Spinal cord (tissue), 10 donors: ENCODE measurements around the gene ZNF562. TPM values are rescaled to one million over a fixed set of nuclear protein-coding genes. Genes with fewer than 3 reads are reported as not detected.
A peak's percentile ranks its signal among the peaks of the same experiment; 100 is the strongest.

Experiments
- DNase-seq, 6 donors: peaks; one replicate each; pipeline versions ENCODE4 v3.0.0 to v3.0.0-alpha.2; 2013 to 2015; ENCODE audit warnings: low spot score in 6 of 6, low read depth in 4 of 6
- H3K27ac ChIP-seq: one replicate; pipeline ENCODE4 v1.5.1; 2013; ENCODE audit warnings: low read depth, low read length, control low read depth
- H3K27me3 ChIP-seq: one replicate; pipeline ENCODE4 v1.6.1; 2013; ENCODE audit warnings: low read length; ENCODE audit not compliant: control insufficient read depth, insufficient read depth
- H3K36me3 ChIP-seq: one replicate; pipeline ENCODE4 v1.6.1; 2013; ENCODE audit warnings: low read length; ENCODE audit not compliant: control insufficient read depth, insufficient read depth
- H3K4me1 ChIP-seq: one replicate; pipeline ENCODE4 v1.6.1; 2013; ENCODE audit warnings: low read length; ENCODE audit not compliant: control insufficient read depth, insufficient read depth
- H3K4me3 ChIP-seq: one replicate; pipeline ENCODE4 v1.5.1; 2013; ENCODE audit warnings: low read depth, low read length, control low read depth
- H3K9me3 ChIP-seq: one replicate; pipeline ENCODE4 v1.6.1; 2013; ENCODE audit warnings: low read length; ENCODE audit not compliant: control insufficient read depth, insufficient read depth
- WGBS: methylation state at CpG from one replicate; pipeline ENCODE4 v1.1.5; 2013; ENCODE audit warnings: missing lambda C conversion rate; ENCODE audit not compliant: insufficient coverage; 5-methylcytosine and 5-hydroxymethylcytosine counted together
- polyA plus RNA-seq, 2 donors: library from polyadenylated mRNA; unstranded; fragments of 120-200 nt; gene quantifications; one replicate each; pipeline ENCODE4 v1.2.1, GENCODE V29; 2013; ENCODE audit not compliant: insufficient read length in 2 of 2
- total RNA-seq, 2 donors: library from RNA; depleted of rRNA in 1 of 2; stranded (reverse); fragments of 120-200 nt in 1 of 2; fragments of >200 nt in 1 of 2; gene quantifications; one replicate each; pipeline versions ENCODE4 v1.2.3 to v1.2.4, GENCODE V29; 2013 to 2014
- donor health status: healthy.

The ZNF562 gene
- total and polyA plus RNA-seq, 4 donors: 22.6 to 65.1 (median 40.2) TPM

DNA sequence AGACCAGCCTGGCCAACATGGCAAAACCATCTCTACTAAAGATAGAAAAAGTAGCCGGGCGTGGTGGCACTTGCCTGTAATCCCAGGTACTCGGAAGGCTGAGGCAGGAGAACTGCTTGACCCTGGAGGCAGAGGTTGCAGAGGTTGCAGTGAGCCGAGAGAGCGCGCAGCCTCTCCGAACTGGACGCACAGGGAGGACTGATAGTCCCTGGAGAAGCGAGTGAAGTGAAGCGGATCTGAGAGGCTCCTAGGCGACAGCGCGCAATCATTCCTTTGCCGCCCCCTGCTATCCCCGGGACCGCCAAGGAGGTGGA is 54.1 kb downstream of the ZNF562 start:
- no peak for DNase-seq
- 0% methylated on average over 16 of the region's 16 CpGs for WGBS
- peak overlapping the region; percentile 97 for H3K27ac ChIP-seq
- peaks cover 19% of the 10 kb centered on the region for H3K36me3 ChIP-seq
- H3K4me1 ChIP-seq: peaks cover 5% of the 10 kb centered on the region
- H3K4me3 ChIP-seq: peak overlapping the region; percentile 91
- no peaks in the 10 kb centered on the region for H3K27me3 ChIP-seq
- H3K9me3 ChIP-seq: no peaks in the 10 kb centered on the region

DNA sequence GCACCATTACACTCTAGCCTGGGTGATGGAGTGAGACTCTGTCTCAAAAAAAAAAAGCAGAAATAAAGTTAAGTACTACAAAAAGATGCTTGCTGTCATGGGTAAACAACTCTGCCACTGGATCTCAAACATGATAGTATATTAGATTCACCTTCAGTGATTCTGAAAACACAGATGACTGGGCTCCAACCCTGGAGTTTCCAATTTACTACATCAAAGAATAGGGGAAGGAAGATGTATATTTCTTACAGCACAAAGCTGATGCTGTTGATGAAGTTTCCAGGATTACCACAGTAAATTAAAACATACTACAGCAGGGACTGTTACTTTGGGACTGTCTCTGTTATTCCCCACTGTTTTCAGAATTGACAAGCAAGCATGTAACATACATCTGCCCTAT is 59.1 kb downstream of the ZNF562 start:
- Histone ChIP-seq H3K36me3 (peaks cover 62% of the 10 kb centered on the region), H3K27ac (no peak overlapping the region), H3K9me3 (no peaks in the 10 kb centered on the region), H3K4me1 (peaks cover 5% of the 10 kb centered on the region), H3K27me3 (no peaks in the 10 kb centered on the region), H3K4me3 (no peak overlapping the region)
- DNase-seq: no peak

DNA sequence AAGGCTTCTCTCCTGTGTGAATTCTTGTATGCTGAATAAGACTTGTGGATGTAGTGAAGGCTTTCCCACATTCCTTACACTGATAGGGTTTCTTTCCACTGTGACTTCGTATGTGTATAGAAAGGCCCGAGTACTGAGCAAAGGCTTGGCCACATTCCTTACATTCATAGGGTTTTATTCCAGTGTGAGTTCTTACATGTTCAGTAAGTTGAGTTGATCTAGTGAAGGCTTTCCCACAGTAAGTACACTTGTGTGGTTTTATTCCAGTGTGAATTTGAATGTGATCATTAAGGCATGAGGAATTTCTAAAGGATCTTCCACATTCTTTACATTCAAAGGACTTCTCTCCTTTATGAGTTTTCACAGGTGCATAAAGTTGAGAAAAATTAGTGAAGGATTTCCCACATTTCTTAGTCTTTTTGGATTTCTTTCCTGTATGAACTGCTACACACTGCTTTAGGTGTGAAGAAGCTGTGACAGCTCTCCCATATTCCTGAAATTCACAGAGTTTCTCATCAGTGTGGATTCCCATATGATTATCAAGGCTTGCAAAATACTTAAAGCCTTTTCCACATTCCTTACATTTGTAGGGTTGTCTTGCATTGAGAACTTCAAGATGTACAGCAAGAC is 64.3 kb downstream of the ZNF562 start:
- no peaks in the 10 kb centered on the region for H3K4me1 ChIP-seq
- H3K27me3 ChIP-seq: no peaks in the 10 kb centered on the region
- DNase-seq: no peak
- peaks cover 1% of the 10 kb centered on the region for H3K9me3 ChIP-seq
- no CpG with 5 or more reads among the region's 2 CpGs for WGBS
- H3K4me3 ChIP-seq: no peak overlapping the region
- no peak overlapping the region for H3K27ac ChIP-seq
- peaks cover 54% of the 10 kb centered on the region for H3K36me3 ChIP-seq

DNA sequence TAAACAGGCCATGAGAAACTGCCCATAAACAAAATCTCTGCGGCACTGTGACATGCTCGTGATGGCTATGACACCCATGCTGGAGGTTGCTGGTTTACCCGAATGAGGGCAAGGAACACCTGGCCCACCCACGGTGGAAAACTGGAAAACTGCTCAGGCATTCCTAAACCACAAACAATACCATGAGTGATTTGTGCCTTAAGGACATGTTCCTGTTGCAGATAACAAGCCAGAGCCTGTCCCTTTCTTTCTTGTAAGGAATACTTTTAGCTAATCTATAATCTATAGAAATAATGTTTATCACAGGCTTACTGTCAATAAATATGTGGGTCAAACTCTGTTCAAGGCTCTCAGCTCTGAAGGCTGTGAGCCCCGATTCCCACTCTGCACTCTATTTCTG is 66.0 kb downstream of the ZNF562 start:
- no peak for DNase-seq
- H3K9me3 ChIP-seq: peaks cover 1% of the 10 kb centered on the region
- no peaks in the 10 kb centered on the region for H3K4me1 ChIP-seq
- H3K36me3 ChIP-seq: peaks cover 45% of the 10 kb centered on the region
- 100% methylated on average over 3 of the region's 5 CpGs for WGBS
- H3K4me3 ChIP-seq: no peak overlapping the region
- H3K27me3 ChIP-seq: no peaks in the 10 kb centered on the region
- no peak overlapping the region for H3K27ac ChIP-seq

DNA sequence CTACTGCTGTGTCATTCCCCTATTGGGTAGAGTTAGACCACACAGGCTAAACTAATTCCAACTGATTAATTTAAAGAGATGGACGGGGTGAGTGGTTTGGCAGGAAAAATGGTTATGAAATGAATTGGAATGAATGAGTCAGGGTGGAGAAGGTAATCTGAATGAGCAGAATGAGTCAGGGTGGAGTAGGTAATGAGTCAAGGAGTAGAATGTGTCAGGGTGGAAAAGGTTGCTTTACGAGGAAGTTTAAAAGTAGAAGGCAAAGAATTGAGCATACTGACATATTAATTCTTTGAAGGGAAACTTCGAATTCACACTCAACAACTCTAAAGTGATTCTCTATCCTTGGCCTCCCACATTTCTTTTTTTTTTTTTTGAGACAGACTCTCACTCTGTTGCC is 77.9 kb downstream of the ZNF562 start:
- DNase-seq: no peak
- H3K27me3 ChIP-seq: no peaks in the 10 kb centered on the region
- H3K36me3 ChIP-seq: no peaks in the 10 kb centered on the region
- no peaks in the 10 kb centered on the region for H3K9me3 ChIP-seq
- H3K27ac ChIP-seq: no peak overlapping the region
- no peak overlapping the region for H3K4me3 ChIP-seq
- no peaks in the 10 kb centered on the region for H3K4me1 ChIP-seq
- WGBS: 88% methylated on average over 1 of the region's 3 CpGs

Other genes starting within 250 kb of the ZNF562 start
- 10 to 100 TPM; 18.5 to 23.7 TPM for gene ZNF266, start 239.5 kb downstream of the ZNF562 start, total RNA-seq
- gene ZNF266, start 239.5 kb downstream of the ZNF562 start, polyA plus RNA-seq: 10 to 100 TPM; 26.6 to 45.5 TPM
- gene ZNF560, start 176.5 kb downstream of the ZNF562 start, total RNA-seq: under 1 TPM; 0.66 to 0.79 TPM
- gene ZNF560, start 176.5 kb downstream of the ZNF562 start, polyA plus RNA-seq: 1 to 10 TPM in 1 of 2 donors, under 1 TPM in 1; 0.96 to 1.2 TPM
- 10 to 100 TPM; 27.2 to 28.7 TPM for gene ZNF426, start 136.5 kb downstream of the ZNF562 start, total RNA-seq
- gene ZNF426, start 136.5 kb downstream of the ZNF562 start, polyA plus RNA-seq: 10 to 100 TPM; 13.1 to 14.9 TPM
- 10 to 100 TPM; 46.2 to 54.9 TPM for gene ZNF121, start 90.6 kb downstream of the ZNF562 start, total RNA-seq
- gene ZNF121, start 90.6 kb downstream of the ZNF562 start, polyA plus RNA-seq: 10 to 100 TPM; 13.7 to 17.8 TPM
- gene ZNF561, start 53.9 kb downstream of the ZNF562 start, total RNA-seq: 10 to 100 TPM; 37.4 to 46.3 TPM
- gene ZNF561, start 53.9 kb downstream of the ZNF562 start, polyA plus RNA-seq: 10 to 100 TPM; 25.3 to 33.3 TPM
- gene ZNF846, start 93.6 kb upstream of the ZNF562 start, total RNA-seq: 10 to 100 TPM; 30.6 to 36.6 TPM
- gene ZNF846, start 93.6 kb upstream of the ZNF562 start, polyA plus RNA-seq: 10 to 100 TPM; 16.5 to 23.4 TPM
- 10 to 100 TPM in 1 of 2 donors, 1 to 10 TPM in 1; 7.6 to 16.3 TPM for gene FBXL12, start 144.0 kb upstream of the ZNF562 start, total RNA-seq
- 10 to 100 TPM; 18.5 to 30.9 TPM for gene FBXL12, start 144.0 kb upstream of the ZNF562 start, polyA plus RNA-seq
- gene UBL5, start 152.8 kb upstream of the ZNF562 start, total RNA-seq: 100 to 1,000 TPM; 142 to 503 TPM
- gene UBL5, start 152.8 kb upstream of the ZNF562 start, polyA plus RNA-seq: 100 to 1,000 TPM; 304 to 319 TPM
- gene PIN1, start 160.2 kb upstream of the ZNF562 start, total RNA-seq: 100 to 1,000 TPM; 124 to 143 TPM
- 100 to 1,000 TPM; 191 to 227 TPM for gene PIN1, start 160.2 kb upstream of the ZNF562 start, polyA plus RNA-seq